GM19023 (cell line): ENCODE data around the gene MMP15.
"Not testable (repeated sequence)": the region's sequence is repeated elsewhere in the genome, so short reads cannot be mapped to it uniquely, and the experiment has no call there.

ENCODE experiments used
- ATAC-seq: cut with Tn5 transposase; IDR thresholded peaks from one replicate; pipeline ENCODE4 v1.9.1; 2021; ENCODE audit warnings: mild to moderate bottlenecking, moderate library complexity; ENCODE audit not compliant: unreplicated experiment

MMP15 gene

DNA sequence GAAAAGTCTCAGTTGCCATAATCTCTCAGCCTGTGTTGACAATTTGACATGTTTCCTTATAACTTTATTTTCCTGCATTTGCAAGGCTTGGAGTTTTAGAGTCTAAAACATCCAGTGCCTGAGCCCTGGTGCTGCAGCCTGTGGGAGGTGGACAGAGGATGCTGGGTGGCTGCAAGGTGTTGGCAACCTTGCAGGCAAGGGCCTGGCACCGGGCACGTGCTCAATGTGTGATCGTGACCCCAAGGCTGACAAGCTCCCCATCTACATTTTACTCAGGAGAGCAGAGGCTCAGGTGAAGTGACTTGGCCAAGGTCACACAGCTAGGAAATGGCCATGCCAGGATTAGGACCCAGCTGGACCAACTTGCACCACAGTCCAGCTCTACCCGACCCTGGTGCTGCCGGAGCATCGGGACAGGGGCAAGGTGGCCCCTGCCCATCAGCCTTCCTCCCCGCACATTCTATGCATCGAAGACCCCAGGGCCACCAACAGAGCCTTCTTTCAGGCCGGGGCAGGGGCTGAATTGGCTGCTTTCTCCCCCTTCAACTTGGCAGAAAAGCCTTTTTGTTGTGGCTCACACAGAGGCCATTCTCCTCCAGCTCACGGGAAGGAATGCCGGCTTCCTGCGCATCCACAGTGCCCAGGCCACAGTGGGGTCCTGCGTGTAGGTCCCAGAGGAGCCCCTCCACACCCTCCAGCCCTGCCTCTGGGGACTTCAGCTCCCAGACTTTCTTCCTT is 23.1 kb downstream of the MMP15 start:
- no peak for ATAC-seq

DNA sequence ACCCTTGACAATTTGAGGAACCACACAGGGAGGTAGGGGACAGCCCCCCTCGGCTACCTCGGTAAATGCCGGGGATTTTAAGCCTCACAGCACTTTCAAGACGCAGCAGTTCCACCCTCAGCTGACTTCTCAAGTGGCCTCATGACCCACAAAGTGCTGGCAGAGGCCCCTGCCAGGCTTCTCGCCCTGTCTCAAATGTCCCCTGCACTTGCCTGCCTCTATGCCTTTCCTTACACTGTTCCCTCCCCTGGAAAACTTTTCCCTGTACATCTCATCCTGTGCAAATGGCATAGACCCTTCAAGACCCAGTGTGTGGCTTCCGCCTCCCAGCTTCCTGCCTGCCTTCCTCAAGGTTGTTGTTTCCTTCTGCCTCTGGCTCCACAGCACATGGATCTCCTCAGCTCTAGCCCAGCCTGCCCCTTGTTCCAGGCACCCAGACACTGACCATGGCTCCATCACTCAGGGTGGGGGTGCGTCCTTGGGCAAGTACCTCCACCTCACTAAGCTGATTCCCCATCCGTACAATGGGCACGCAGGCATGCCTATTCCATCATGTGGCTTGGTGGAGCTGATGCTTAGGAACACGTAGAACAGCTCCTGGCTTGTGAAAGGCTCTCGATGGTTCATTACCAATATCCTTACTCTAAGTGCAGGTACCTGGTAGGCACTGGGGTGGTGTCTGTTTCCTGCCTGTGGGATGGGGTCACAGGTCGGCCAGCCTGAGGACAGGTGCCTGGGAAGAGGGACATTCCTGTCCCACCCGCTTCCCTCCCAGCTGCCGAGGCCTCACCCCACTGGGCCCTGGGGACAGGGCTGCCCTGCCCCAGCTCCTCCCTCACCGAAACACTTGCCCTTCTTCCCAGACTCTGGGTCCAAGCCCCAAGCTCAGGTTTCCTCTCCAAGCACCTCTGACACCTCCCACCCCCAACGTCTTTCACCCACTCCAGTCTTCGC is 24.0 kb downstream of the MMP15 start:
- ATAC-seq = no peak

DNA sequence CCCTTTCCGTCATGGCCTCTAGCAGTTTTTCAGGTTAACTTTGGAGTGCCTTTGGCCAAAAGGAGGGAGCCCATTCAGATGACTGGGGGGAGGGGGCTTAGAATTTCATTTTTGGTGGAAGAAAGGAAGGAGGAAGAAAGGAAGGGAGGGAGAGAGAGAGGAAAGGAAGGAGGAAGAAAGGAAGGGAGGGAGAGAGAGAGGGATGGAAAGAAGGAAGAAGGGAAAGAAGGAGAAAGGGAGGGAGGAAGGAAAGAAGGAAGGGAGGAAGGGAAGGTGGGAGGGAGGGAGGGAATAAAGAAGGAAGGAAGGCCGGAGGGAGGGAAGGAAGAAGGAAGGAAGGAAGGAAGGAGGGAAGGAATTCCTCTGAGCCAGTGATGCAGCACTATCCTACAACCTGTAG is 25.7 kb downstream of the MMP15 start:
- ATAC-seq = no peak

DNA sequence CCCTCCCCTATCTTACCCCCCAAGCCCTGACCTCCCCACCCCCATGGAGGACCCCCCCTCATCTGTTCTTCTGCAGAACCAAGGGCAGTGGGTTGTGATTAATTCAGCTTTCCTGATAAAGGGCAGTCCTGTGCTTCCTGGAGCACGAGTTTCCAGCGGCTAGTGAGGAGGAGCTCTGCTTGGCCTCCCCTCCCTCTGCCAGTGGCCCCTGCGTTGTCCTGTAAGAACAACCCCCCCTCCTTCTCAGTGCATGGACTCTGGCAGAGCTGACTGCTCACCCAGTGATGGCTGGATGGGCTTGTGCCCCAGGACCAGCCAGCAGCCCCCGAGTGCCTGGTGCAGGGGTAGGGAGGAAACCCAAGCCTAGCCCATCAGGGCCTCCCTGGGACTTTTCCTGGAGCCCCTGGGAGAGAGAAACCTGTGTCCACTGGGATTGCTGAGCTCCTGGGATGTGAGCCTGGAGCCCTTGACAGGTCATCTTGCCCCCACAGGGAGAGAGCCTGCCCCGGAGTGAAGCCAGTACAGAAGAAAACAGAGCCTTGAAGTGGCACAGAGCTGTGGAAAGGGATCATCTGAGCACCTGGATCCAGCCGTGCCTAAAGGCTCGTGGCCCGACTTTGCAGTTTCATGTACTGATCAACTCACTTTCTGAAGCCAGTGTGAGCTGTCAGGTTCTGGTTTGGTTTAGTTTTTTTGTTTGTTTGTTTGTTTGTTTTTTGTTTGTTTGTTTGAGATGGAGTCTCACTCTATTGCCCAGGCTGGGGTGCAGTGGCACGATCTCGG is 26.5 kb downstream of the MMP15 start:
- no peak for ATAC-seq

DNA sequence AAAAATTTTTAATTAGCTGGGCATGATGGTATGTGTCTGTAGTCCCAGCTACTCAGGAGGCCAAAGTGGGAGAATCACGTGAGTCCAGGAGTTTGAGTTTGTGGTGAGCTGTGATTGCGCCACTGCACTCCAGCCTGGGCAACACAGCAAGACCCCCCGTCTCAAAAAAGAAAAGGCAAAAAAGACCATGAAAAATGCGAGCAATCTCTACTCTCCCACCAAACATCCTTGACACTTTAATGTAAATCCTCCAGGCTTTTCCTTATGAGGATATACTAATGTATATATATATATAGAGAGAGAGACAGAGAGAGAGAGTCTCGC is 28.1 kb downstream of the MMP15 start:
- no peak for ATAC-seq

DNA sequence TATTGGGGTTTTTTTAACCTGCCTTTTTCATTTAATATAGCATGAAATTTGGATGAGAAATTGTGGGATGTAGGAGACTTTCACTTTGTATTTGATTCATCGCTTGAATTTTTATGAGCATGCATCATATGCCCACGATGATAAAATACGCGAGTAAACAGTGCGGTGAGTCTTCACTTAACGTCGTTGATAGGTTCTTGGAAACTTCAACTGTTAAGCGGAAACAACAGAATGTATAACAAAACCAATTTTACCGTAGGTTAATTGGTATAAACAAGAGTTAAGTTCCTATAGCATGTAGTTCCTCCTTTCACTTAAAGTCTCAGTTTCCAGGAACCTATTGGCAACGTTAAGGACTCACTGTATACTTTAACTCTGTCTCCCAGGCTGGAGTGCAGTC is 28.7 kb downstream of the MMP15 start:
- no peak for ATAC-seq

DNA sequence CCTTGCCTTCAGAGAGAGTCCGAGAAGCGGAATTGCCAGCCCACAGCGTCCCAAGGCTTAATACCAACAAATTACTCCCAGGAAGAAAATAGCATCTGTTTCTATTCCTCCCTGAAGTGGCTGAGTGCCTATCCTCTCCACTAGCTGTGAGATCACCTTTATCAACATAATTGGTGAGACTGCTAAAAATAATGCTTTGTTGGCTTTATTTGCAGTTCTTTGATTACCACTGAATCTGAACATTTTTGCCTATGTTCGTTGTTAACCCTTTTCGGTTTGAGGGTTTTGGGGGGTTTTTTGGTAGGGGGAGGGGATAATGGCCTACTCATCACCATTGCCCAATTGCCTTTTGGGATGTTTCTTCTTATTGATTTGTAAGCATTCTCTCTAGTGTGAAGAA is 31.0 kb downstream of the MMP15 start:
- no peak for ATAC-seq

DNA sequence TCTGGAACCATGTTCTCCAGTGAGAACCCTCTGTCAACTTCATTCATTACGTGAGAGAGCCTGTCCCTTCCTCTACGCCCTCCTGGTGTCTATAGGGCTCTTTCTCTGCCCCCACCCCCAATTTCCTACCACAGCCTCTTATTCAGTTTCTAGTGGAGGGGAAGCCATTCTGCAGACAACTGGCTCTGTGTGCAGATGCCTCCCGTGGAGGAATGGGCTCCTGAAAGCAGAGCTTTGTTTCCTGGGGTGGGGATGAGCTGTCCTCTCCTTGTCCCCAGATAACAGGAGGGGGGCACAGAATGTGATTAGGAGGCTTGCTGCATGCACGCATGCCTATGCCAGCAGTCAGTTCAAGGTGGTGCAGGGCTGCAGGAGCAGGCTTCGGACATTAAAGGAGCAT is 31.6 kb downstream of the MMP15 start:
- ATAC-seq = no peak

DNA sequence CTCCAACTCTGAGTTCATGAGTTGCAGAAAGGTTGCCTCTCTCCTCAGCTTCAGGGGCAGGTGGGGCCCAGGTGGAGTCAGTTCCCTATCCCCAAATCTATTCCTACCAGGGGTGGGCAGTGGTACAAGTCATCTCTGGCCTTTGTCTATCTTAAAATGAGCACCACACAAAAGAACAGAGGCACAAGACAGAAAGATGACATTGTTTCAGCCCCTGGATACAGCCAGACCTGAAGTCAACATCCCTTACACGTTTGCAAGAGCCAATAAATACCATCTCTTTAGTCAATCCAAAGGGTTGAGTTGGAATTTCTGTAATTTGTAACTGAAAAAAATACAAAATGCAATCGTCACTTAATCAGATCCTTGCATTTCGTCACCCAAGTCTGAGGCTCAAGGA is 32.2 kb downstream of the MMP15 start:
- no peak for ATAC-seq

DNA sequence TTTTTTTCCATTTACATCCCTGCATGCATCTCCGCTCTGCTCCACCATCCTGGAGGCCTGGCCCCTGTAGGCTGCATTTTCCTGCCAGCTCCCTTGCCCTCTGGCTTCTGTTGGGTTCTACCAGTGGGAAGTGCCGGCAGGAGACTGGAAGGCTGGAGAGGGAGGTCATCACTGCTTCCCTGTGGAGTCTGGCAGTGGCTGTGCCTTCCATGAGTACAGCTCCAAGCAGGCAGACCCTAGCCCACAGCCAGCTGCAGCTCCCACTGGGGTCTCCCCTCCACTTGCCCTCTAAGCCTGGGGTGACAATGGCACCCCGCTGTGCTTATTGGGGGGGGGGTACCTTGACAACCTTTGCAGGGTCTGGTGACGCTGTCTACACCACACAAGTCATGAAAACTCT is 37.3 kb downstream of the MMP15 start:
- ATAC-seq = no peak

DNA sequence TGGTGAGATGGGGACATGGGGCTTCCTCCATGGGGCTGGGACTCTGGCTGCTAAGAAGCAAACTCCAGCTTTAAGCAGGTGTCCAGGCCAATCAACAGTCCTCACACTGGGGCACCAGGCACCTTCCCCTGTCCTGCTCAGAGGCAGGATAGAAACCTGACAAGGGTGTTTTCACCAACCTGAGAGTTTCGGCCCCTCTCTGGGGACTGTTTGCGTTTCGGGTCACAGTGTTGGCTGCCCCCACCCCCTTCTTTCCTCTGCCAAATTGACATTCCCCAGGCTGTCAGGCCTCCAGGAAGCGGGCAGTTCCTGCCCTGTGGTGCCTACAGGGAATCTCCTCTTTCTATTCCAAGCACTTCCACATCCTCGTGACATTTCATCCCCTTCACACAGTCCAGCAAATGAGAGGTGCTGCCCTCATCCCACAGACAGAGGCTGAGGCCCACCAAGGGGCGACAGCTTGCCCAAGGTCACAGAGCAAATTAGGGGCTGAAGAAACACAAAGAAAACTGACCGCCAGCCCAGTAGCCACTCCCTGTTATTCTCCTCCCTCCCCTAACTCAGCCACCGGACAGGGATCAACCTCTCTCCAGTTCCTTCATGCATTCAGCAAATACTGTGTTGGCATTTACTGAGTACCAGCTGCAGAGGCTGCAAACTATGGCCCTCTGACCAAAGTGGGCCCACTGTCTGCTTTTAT is 38.0 kb downstream of the MMP15 start:
- no peak for ATAC-seq

DNA sequence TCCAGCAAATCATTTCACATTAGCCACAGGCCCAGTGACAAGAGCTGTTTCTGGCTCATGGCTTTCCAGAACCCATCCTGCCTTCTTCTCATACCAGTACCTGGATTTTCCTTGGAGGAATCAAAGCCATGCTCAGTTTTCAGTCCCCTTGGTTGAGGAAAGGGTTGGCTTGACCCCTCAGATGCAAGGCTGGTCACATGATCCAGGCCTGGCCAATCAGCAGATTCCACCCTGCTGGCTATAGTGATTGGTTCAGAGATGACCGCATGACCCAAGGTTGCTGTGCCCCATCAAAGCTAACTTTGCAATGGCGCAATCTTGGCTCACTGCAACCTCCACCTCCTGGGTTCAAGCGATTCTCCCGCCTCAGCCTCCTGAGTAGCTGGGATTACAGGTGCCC is 45.0 kb downstream of the MMP15 start:
- no peak for ATAC-seq

DNA sequence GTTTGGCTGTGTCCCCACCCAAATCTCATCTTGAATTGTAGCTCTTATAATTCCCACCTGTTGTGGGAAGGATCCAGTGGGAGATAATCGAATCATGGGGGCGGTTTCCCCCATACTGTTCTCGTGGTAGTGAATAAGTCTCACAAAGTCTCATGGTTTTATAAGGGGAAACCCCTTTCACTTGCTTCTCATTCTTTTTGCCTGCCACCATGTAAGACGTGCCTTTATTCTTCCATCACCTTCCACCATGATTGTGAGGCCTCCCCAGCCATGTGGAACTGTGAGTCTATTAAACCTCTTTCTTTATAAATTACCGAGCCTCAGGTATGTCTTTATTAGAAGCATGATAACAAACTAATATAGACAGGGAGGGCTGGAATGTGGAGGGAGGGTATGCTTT is 46.6 kb downstream of the MMP15 start:
- ATAC-seq = not testable (repeated sequence)

DNA sequence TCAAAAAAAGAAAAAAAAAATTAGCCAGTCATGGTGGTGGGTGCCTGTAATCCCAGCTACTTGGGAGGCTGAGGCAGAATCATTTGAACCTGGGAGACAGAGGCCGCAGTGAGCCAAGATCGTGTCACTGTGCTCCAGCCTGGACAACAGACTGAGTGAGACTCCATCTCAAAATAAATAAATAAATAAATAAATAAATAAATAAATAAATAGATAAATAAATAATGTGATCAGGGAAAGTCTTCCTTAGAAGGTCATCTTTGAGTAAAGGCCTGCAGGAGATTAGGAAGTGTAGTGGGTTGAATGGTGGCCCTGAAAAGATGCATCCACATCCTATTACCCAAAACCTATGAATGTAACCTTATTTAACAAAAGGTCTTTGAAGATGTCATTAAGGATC is 47.5 kb downstream of the MMP15 start:
- ATAC-seq = not testable (repeated sequence)

DNA sequence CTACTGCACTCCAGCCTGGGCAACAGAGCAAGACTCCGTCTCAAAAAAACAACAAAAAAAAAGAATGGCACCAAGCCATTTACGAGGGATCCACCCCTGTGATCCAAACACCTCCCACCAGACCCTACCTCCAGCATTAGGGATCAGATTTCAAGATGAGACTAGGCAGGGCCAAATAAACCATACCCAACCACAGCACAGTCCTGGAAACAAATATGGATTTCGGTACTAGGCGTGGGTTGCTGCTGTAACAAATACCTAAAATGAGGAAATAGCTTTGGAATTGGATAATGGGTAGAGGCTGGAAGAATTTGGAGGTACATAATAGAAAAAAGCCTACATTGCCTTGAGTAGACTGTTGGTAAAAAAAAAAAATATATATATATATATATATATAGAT is 49.1 kb downstream of the MMP15 start:
- ATAC-seq = no peak

DNA sequence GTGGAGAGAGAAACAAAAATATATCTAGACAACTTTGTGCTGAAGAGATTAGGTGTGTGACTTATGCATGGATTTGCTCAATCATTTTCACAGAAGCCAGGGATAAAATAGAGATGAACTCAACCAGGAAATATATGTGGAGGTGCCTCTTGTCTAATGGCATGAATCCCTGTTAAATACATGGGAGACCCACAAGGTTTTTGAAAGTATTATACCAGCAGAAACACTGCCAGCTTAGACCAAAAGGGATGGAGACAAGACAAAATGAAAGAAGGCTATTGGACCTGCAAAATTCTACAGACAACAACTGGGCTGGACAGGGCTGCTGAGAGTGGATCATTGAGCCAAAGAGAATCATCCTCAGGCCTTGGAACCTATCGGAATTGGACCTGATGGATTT is 51.0 kb downstream of the MMP15 start:
- no peak for ATAC-seq

DNA sequence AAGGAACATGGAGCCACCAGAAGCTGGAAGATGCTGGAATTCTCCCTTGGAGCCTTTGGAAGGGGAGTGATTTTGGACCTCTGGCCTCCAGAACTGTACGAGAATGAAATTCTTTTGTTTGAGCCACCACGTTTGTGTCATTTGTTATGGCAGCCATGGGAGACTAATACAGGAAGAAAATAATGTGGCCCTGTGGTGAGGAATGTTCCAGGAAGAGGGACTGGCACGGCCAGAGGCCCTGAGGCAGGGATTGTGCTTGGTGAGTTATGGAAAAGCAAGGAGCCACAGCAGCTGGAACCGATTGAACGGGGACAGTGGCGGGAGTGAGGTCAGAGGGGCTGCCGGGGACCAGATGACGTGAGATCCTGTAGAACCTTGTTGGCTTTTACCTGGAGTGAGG is 52.2 kb downstream of the MMP15 start:
- no peak for ATAC-seq

DNA sequence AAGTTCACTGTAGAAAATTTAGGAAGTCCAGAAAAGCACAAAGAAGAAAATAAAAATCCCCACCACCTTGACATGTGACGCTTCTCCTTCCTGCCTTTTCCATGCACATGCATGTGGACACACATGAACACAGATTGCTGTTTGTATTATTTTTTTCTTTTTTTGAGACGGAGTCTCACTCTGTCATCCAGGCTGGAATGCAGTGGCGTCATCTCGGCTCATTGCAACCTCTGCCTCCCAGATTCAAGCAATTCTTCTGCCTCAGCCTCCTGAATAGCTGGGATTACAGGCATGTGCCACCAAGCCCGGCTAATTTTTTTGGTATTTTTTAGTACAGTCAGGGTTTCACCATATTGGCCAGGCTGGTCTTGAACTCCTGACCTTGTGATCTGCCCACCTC is 55.1 kb downstream of the MMP15 start:
- ATAC-seq = not testable (repeated sequence)

DNA sequence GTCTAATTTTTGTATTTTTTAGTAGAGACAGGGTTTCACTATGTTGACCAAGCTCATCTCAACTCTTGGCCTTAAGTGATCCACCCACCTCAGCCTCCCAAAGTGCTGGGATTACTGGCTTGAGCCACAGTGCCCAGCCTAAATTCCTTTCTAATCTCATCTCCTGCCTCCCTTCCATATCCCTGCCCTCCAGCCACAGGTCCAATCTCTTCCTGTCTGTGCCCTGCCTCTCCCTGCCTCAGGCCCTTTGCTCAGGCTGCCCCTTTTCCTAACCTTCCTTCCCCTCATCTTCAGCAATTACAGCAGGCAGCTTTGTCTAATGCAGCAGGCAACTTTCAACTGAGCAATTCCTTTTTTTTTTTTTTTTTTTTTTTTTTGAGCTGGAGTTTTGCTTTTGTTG is 56.8 kb downstream of the MMP15 start:
- ATAC-seq = no peak

DNA sequence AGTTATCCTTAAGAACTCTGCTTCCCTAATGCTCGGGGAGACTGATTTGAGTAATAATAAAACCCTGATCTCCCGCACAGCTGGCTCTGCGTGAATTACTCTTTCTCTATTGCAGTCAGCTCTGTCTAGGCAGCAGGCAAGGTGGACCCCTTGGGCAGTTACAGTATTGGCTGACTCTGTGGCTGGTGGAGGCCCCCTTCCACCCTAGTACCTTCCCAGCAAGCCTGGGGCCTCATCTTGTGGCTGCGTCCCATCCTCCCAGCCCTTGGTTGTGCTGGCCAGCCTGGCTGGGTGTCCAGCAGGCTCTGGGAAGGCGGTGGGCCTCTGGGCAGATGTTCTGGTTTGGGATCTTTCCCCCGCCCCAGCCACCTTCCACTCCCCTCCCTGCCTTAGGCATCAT is 59.1 kb downstream of the MMP15 start:
- ATAC-seq = no peak

DNA sequence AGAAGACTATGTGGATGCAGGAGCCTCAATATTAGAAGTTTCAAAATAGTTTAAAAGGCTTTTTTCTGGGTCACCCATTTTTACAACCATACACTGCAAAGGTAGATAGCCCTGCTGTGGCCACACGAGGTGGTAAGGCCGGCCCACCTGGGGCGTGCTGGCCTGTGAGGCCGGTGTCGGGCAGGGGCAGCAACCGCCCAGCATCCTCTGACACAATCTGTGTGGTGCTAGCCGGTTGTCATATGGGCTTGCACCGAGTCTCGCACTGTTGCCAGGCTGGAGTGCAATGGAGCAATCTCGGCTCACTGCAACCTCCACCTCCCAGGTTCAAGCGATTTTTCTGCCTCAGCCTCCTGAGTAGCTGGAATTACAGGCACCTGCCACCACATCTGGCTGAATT is 59.6 kb downstream of the MMP15 start:
- ATAC-seq = no peak
